NCI-H1105 treated with DMSO at 0.1 percent for 48 hours (cell line): ENCODE results near the gene NCOA6.
"Not testable (repeated sequence)": the region's sequence is repeated elsewhere in the genome, so short reads cannot be mapped to it uniquely, and the experiment has no call there.

Experiments
- DNase-seq: peaks from one replicate; lab custom pipeline; 2025; lab: John Stamatoyannopoulos, UW

The NCOA6 gene

DNA sequence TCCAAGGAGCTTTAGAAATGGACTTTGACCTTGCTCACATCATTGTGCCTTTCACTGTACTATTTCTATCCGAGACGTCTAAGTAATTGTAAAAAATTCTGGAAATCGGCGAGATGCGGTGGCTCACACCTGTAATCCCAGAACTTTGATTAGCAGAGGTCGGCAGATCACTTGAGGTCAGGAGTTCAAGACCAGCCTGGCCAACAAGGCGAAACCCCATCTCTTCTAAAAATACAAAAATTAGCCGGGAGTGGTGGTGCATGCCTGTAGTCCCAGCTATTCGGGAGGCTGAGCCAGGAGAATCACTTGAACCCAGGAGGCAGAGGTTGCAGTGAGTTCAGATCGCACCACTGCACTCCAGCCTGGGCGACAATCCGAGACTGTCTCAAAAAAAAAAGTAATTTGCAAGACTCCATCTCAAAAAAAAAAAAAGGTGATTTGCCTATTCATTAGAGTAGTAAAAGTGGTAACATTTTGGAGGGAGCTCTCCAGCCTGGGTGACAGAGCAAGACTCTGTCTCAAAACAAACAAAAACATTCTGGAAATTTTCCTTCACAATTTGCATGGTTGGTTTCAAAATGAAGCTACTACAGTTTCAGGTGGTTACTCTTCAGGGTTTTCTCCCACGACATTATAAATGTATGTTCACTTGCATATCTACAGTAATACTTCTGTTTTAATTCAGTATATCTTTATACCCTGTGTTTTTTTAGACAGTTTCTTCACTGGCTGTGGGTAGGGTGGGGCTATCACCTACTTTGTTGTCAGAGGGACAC is 106.0 kb downstream of the NCOA6 start:
- not testable (repeated sequence) for DNase-seq

GRCh38 chr20:34717230-34718095 is 108.0 kb downstream of the NCOA6 start:
- DNase-seq: no peak

DNA sequence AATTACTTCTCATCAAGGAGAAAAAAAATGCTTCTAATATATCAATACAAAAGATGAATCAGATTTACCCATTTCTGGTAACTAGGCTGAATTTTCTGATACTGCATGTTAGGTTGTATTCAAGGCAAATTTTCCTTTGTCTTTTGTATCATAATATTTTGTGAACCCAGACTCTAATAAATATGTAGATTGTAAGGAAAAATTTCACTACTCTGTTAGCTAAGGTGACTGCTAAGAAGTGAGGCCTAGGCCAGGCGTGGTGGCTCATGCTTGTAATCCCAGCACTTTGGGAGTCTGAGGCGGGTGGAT is 108.6 kb downstream of the NCOA6 start:
- no peak for DNase-seq

GRCh38 chr20:34715384-34715783 is 110.1 kb downstream of the NCOA6 start:
- DNase-seq: no peak

DNA sequence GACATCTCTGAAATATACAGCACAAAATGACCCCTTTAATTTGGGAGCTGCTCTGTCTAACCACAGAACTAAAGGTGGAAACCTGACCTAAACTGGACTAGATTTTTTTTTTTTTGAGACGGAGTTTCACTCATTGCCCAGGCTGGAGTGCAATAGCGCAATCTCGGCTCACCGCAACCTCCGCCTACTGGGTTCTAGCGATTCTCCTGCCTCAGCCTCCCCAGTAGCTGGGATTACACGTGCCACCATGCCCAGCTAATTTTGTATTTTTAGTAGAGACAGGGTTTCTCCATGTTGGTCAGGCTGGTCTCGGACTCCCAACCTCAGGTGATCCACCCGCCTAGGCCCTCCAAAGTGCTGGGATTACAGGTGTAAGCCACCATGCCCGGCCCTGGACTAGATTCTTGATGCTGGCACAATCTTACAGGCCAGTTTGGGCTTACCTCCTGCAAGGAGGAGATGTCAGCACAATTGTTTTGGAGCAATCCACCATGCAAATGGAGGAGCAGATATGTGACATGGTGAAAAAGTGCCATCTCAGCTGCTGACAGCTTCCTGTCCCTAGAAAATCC is 111.4 kb downstream of the NCOA6 start:
- DNase-seq: not testable (repeated sequence)

- DNase-seq: no peak
Observed at GRCh38 chr20:34713194-34713943, 112.1 kb downstream of the NCOA6 start.

GRCh38 chr20:34712525-34713192 is 112.8 kb downstream of the NCOA6 start:
- DNase-seq: no peak

DNA sequence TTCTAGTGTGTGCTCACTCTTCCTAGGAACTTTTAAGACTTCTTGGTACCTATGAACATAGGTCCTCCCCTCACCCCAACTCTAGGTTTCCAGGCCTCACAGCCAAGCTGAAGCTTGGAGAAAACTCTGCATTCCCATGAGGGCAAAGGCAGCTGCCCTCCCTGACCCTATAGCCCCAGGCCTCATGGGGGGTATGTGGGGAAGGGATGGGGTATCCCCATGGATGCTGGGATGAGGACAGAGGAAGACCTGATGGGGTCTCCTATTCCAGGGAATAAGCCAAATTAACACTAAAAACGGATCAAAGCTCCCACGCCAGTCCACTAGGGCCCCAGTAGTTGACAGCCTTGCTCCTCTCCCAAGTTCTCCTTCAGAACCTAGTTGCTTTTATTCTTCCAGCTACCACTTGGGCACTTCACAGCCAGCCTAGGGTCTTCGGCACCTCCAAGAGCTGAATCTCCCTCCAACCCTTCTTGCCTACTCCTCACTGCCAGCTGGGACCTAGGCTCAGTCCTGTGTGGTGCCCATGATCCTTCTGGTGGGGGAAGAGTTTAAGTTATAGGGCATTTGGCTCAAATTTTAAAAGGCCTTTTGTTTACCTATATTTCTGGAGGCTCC is 113.5 kb downstream of the NCOA6 start:
- DNase-seq: no peak

GRCh38 chr20:34710861-34711574 is 114.4 kb downstream of the NCOA6 start:
- no peak for DNase-seq

DNA sequence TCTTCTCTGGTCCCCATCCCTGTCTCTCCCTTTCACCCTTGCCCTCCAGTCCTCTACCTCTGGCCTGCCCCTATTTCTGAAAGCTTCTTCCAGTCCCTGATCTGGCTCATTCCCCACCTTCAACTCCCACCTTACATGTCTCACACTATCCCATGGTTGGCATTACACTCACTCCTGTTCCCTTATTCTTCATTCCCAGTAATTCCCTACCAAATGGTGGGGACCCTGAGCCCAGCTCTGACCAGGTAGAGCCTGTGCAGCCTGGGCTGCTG is 114.9 kb downstream of the NCOA6 start:
- no peak for DNase-seq

DNA sequence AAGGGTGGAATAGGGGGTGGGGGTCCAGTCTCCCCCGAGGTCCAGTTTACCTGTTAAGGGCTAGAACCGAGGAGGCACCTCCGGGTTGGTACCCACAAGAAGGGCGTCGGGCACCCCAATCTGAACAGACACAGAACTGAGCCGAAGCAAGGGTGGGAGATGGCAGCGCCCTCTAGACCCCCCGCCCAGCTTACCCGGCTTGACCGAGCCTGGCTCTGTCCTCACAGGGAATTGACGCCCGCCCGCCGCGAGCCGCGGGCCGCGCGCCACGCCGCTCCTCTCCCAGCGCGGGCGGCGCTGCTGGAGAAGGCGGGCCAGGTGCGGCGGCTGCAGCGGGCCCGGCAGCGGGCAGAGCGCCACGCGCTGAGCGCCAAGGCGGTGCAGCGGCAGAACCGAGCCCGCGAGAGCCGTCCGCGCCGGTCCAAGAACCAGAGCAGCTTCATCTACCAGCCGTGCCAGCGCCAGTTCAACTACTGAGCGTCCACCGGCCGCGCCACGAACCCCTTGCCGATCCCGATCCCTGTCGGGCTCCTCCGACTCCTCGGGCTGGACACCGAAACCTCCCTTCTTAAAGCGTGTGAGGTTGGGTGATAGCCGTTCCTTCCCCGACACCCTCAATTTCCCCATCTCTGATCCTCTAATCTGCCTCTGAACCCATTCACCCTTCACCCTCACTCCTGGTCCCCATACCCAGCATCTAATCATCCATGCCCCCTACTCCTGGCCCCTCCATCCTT is 115.5 kb downstream of the NCOA6 start:
- DNase-seq: peak; percentile 85

DNA sequence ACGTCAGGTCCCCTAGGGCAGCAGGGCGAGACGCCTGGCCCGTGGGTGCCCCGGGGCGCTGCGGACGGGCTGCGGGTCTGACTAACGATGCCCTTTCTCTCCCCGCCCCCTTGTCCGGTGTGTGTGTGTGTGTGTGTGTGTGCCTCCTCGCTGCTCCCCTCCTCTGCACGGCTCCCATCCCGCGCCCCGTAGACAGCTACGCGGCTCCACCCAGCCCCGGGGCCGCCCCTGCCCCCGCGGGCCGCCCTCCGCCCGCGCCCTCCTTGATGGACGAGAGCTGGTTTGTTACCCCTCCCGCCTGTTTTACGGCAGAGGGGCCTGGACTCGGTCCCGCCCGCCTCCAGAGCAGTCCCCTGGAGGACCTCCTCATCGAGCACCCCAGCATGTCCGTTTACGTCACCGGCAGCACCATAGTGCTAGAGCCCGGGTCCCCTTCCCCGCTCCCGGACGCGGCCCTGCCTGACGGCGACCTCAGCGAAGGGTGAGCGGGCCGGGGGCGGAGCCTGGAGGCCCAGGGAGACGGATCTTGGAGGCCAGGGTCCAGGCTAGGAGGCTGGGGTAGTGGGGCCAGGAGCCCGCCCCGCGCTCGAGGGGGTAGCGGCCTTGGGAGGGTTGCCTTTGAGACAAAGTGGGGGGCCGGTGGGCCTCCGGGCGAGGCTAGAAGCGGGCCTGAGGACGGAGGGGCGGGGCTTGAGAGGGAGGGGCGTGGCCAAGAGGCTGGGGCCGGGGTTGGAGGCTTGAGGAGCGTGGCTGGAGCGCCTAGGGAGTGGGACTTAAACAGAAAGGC is 116.2 kb downstream of the NCOA6 start:
- peak; percentile 85 for DNase-seq

DNA sequence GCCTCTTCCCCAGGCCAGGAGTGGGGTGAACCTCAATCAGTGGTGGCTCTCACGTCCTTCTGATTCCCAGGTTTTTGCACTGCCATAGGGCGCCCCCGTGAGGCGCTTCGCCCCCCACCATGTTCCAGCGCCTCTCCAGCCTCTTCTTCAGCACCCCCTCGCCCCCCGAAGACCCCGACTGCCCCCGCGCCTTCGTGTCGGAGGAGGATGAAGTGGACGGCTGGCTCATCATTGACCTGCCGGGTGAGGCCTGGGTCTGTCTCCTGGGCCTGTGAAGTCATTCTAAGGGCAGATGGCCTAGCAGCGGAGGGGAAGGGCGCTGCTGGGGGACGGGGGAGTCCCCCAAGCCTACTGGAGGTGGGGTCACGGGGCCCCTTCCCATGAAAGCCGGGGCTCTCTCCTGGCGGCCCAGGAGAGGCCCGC is 116.8 kb downstream of the NCOA6 start:
- peak; percentile 50 for DNase-seq

DNA sequence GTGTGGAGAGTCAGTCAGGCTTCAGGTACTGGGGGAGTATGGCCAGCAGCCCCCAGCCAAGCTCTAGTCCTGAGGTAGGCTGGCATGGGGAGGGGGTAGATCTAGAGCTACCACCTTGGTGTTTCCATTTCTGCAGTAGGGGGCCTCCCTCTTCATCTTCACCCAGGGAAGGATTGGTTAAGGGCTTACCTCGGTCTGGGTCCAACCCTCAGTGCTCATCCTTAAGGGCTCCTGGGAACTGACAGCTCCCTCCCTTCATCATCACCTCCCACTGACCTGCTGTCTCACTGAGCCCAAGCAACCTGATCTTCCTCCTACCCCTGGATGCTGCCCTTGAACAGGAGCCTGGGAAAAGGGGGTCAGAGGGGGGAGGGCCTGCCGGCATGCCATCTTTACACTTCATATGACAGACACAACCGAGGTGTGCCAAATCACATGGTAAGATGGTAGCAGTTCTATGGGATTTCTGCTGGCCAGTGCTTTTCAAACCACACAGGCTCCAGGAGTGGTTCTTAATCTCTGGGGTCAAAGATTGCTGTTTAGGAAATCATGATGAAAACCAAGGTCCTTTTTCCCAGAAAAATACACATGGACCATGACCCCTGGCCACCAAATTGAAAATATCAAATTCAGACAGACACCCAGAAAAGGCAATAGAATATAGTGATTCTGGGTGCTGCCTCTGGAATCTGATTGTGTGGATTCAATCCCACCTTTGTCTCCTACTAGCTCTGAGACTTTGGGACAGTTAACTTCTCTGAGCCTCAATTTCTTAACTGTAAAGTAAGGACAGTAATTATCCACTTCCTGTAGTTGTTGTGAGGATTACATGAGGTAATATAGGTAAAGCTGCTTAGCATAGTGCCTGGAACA is 118.3 kb downstream of the NCOA6 start:
- DNase-seq: no peak

GRCh38 chr20:34706302-34706875 is 119.1 kb downstream of the NCOA6 start:
- no peak for DNase-seq

DNA sequence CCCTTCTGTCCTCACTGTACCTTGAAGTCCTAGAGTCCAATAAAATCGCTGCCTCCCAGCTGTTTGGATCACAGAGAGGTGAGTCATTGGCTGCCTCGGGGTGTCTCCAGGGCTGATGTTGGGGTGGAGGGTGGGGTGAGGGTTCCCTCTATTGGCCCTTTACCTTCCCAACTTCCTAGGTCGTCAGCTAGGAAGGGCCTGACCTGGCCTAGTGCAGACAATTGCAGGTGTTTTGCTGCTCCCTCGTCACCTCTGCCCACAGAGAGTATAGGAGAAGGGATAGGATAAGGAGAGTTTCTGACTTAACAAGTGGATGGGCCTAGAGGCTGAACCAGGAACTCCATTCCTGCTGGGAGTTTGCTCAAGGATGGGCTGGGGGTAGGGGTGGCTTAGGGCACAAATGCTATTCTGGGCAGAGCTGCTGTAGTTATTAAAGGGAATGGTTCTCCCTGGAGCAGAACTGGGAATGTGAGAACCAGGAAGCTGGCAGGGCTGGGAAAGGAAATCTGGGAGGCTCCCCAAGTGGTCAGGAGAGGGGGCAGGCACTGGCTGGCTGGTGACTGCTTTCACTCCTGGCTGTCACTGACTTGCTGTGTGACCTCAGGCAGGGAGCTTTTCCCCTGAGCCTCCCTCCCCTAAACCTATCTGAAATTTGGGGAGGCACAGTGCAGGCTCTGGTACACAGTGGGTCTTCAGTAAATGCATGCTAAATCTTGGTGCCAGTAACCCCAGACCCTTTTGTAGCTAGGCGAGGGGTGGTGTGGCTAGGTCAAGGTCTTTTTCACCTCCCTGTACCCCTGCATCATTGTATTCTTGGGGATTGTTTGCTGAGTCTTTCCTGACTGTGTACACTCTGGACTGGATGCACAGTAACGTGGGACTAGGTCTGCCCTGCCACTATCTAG is 119.8 kb downstream of the NCOA6 start:
- DNase-seq: no peak

DNA sequence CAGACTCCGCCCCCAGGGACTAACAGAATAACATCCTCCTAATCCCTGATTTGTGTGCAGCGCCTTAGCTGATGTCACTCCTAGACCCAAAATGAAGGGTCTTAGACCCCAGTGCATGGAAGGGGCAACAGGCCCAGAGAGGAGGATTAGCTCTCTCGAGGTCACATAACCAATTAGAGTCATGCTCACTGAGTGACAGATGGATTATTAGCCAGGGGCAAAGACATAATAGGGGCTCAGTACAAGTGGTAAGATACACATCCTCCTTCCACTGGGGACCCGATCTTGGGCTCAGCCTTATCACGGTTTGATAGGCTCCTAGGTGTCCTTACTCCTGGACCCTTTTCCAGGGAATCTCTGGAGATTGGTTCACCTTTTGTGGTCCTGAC is 120.4 kb downstream of the NCOA6 start:
- DNase-seq: no peak
